ENCODE measurements around the gene SMCP.

DNA sequence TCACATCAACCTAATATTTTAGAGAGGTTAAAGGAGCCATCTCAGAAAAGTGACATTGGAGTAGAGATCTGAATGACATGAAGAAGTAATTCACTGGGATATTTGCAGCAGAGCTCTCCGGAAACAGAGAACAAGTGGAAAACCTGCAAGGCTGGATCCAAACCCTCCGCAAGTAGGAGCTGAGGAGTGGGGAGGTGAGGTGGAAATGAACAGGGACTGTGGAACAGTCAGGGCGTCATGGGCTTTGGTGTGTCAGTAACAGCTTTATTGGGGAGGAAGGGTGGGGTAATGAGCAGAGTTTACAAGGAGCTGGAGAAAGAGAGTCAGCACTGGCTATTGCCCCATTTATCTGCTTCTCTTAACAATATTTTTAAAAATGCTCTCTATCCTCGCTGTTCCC is 20.9 kb downstream of the SMCP start:
- TF ChIP-seq, protein P1, sequence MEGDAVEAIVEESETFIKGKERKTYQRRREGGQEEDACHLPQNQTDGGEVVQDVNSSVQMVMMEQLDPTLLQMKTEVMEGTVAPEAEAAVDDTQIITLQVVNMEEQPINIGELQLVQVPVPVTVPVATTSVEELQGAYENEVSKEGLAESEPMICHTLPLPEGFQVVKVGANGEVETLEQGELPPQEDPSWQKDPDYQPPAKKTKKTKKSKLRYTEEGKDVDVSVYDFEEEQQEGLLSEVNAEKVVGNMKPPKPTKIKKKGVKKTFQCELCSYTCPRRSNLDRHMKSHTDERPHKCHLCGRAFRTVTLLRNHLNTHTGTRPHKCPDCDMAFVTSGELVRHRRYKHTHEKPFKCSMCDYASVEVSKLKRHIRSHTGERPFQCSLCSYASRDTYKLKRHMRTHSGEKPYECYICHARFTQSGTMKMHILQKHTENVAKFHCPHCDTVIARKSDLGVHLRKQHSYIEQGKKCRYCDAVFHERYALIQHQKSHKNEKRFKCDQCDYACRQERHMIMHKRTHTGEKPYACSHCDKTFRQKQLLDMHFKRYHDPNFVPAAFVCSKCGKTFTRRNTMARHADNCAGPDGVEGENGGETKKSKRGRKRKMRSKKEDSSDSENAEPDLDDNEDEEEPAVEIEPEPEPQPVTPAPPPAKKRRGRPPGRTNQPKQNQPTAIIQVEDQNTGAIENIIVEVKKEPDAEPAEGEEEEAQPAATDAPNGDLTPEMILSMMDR (IDR thresholded peaks at IDR 0.05; ENCODE audit: low read length) = no peak
- no peak for TF ChIP-seq EZH2phosphoT487 (IDR thresholded peaks at IDR 0.05; ENCODE audit: low read length)
- TF ChIP-seq EZH2 (optimal IDR thresholded peaks at IDR 0.05; ENCODE audit: low read depth, low read length) = no peak
